ENCODE data around the gene ZBTB16.

DNA sequence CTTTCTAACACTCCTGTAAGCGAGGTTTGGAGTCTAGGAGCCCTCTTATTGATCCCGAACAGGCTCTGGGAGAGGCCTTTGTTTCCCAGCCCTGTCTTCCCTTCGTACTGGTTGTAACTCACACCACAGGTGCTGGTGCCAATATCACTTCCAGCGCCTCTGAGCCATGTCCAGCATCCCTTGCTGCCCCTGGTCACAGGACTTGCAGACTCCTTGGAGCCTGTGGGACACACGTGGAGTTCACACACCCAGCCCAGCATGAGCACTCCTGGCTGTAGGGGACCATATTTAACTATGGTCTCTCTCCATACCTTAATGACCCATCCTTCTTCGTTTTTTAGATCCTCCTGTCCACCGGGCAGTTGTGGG, 2.2 kb downstream of the ZBTB16 start:
- TF ChIP-seq LEF1 (IDR thresholded peaks at IDR 0.05; ENCODE audit: borderline replicate concordance): no peak
- TF ChIP-seq SP1 (IDR thresholded peaks at IDR 0.05): no peak

Measured in HEK293T (cell line).